Measurements from ENCODE around the gene CTNND2.

GRCh38 chr5:11072568-11072967 lies 831.7 kb downstream of the CTNND2 start:
- no peak for TF ChIP-seq POLR2AphosphoS5 (IDR thresholded peaks at IDR 0.05; ENCODE audit: low read depth, low read length)
- no peak for TF ChIP-seq CTCF (IDR thresholded peaks at IDR 0.05)
- TF ChIP-seq MEF2A (IDR thresholded peaks at IDR 0.05; ENCODE audit: borderline replicate concordance, low read depth), result no peak
- no peak for TF ChIP-seq USF1 (IDR thresholded peaks at IDR 0.05; ENCODE audit: borderline replicate concordance, low read depth)
- TF ChIP-seq EZH2phosphoT487 (IDR thresholded peaks at IDR 0.05; ENCODE audit: borderline replicate concordance, low read depth), result no peak
- TF ChIP-seq REST (IDR thresholded peaks at IDR 0.05; ENCODE audit: low read depth, low read length), result no peak
- no peak for TF ChIP-seq PBX3 (IDR thresholded peaks at IDR 0.05)
- TF ChIP-seq TEAD4 (IDR thresholded peaks at IDR 0.05; ENCODE audit: borderline replicate concordance, insufficient read depth), result no peak
- TF ChIP-seq ZBTB33 (IDR thresholded peaks at IDR 0.05; ENCODE audit: borderline replicate concordance, low read depth), result no peak
- no peak for TF ChIP-seq ELF1 (IDR thresholded peaks at IDR 0.05)
- no peak for TF ChIP-seq GATA2 (CRISPR knock-in tag; IDR thresholded peaks at IDR 0.05)
- TF ChIP-seq MAX (IDR thresholded peaks at IDR 0.05; ENCODE audit: low read depth), result no peak

Measured in SK-N-SH (cell line).